ENCODE results near the gene AP1B1. TPM values are rescaled to one million over a fixed set of nuclear protein-coding genes. Genes with fewer than 3 reads are reported as not detected.

Gene AP1B1
- polyA plus RNA-seq, 2 of the 4 experiments (the other 2 are of a cell fraction), result 22.5 to 27.0 TPM

GRCh38 chr22:29302402-29302680, 86.0 kb downstream of the AP1B1 start (continued):
- TF ChIP-seq KDM1A (IDR thresholded peaks at IDR 0.05; ENCODE audit: low read depth) (no peak), RNF2 (IDR thresholded peaks at IDR 0.05; ENCODE audit: borderline replicate concordance, low read depth) (no peak), HEYL (CRISPR knock-in tag; IDR thresholded peaks at IDR 0.05) (no peak), JUNB (IDR thresholded peaks at IDR 0.05) (no peak), ELK1 (IDR thresholded peaks at IDR 0.05; ENCODE audit: low read depth, low read length) (no peak), BCL3 (IDR thresholded peaks at IDR 0.05) (no peak)

- H3K4me3 ChIP-seq, result no peak overlapping the region
- no peaks in the 10 kb centered on the region for H3K9me3 ChIP-seq
- no peak for FAIRE-seq
- peaks cover 12% of the 10 kb centered on the region for H3K4me1 ChIP-seq
- no peak for DNase-seq (ENCODE audit: low read depth in 1 of 2, low spot score in 1 of 2)
- ChIA-PET CTCF (interaction anchor here (0.6 to 5.6 kb wide), 6 partner anchors 9 to 58 kb away, joined by 3 to 40 read pairs (median 4); no protein-coding TSS in a partner anchor), POLR2A (no interaction called here)
- WGBS (ENCODE audit: missing lambda C conversion rate), result 89% methylated on average over 10 of the region's 17 CpGs
- peak; percentile 3 to 12; a peak in 4 of 6 replicates for ATAC-seq
- TF ChIP-seq ZC3H11A (IDR thresholded peaks at IDR 0.05) (no peak), RNF2 (IDR thresholded peaks at IDR 0.05; ENCODE audit: borderline replicate concordance, low read depth) (no peak), NR3C1 (IDR thresholded peaks at IDR 0.05) (no peak), HOXB13 (CRISPR knock-in tag; IDR thresholded peaks at IDR 0.05; ENCODE audit: low read depth) (no peak), RAD21 (conservative IDR thresholded peaks at IDR 0.05 in 1 of 2, IDR thresholded peaks at IDR 0.05 in 1 of 2) (no peak)
- H3K27ac ChIP-seq, result no peak overlapping the region
- no peak overlapping the region for H3K4me2 ChIP-seq
These were observed 86.5 kb downstream of the AP1B1 start for GRCh38 chr22:29301716-29302401.

GRCh38 chr22:29300807-29301601, 87.4 kb downstream of the AP1B1 start:
- no peak overlapping the region for H3K4me3 ChIP-seq
- no peaks in the 10 kb centered on the region for H3K9me3 ChIP-seq
- H3K4me1 ChIP-seq, result peaks cover 12% of the 10 kb centered on the region
- 91% methylated on average over 10 of the region's 10 CpGs for WGBS (ENCODE audit: missing lambda C conversion rate)
- FAIRE-seq (no peak), ATAC-seq (peak; percentile 11 to 12; a peak in 3 of 6 replicates), DNase-seq (ENCODE audit: low read depth in 1 of 2, low spot score in 1 of 2) (no peak)
- CTCF ChIA-PET, result interaction anchor here (0.9 to 1.3 kb wide), 2 partner anchors 11 to 24 kb away, joined by 4 to 7 read pairs; no protein-coding TSS in a partner anchor
- no peak overlapping the region for H3K27ac ChIP-seq
- POLR2A ChIA-PET, result no interaction called here
- H3K4me2 ChIP-seq, result no peak overlapping the region
- peak; percentile 97; the same call in 1 of the 2 replicates for TF ChIP-seq POLR2AphosphoS2 (conservative IDR thresholded peaks at IDR 0.05; ENCODE audit: low read length)
- no peak for TF ChIP-seq SMC3 (IDR thresholded peaks at IDR 0.05)
- no peak for TF ChIP-seq MAFK (IDR thresholded peaks at IDR 0.05; ENCODE audit: partially characterized antibody)
- peak; percentile 20; the same call in 1 of the 2 replicates for TF ChIP-seq HOXA7 (CRISPR knock-in tag; IDR thresholded peaks at IDR 0.05)
- peak; percentile 31; the same call in 1 of the 2 replicates for TF ChIP-seq TP53 (CRISPR knock-in tag; IDR thresholded peaks at IDR 0.05)

GRCh38 chr22:29300467-29300806, 87.9 kb downstream of the AP1B1 start:
- Histone ChIP-seq H3K4me1 (peaks cover 7% of the 10 kb centered on the region; the same call in 2 of the 3 replicates), H3K4me3 (no peak overlapping the region), H3K27ac (no peak overlapping the region), H3K9me3 (no peaks in the 10 kb centered on the region), H3K4me2 (no peak overlapping the region)
- no peak for ATAC-seq
- FAIRE-seq, result no peak
- DNase-seq (ENCODE audit: low read depth in 1 of 2, low spot score in 1 of 2), result no peak
- ChIA-PET POLR2A (no interaction called here), CTCF (interaction anchor here (0.9 to 1.3 kb wide), 2 partner anchors 12 to 24 kb away, joined by 4 to 7 read pairs; no protein-coding TSS in a partner anchor)
- TF ChIP-seq HOXB13 (CRISPR knock-in tag; IDR thresholded peaks at IDR 0.05; ENCODE audit: low read depth) (no peak), SMC3 (IDR thresholded peaks at IDR 0.05) (no peak), TP53 (CRISPR knock-in tag; IDR thresholded peaks at IDR 0.05) (no peak), CBX2 (IDR thresholded peaks at IDR 0.05; ENCODE audit: borderline replicate concordance, low read depth) (no peak), USF2 (IDR thresholded peaks at IDR 0.05) (no peak)
- 82% methylated on average over 4 of the region's 4 CpGs for WGBS (ENCODE audit: missing lambda C conversion rate)

Data from A549 (cell line).